ENCODE measurements around the gene MLPH.

- TF ChIP-seq, protein P1, sequence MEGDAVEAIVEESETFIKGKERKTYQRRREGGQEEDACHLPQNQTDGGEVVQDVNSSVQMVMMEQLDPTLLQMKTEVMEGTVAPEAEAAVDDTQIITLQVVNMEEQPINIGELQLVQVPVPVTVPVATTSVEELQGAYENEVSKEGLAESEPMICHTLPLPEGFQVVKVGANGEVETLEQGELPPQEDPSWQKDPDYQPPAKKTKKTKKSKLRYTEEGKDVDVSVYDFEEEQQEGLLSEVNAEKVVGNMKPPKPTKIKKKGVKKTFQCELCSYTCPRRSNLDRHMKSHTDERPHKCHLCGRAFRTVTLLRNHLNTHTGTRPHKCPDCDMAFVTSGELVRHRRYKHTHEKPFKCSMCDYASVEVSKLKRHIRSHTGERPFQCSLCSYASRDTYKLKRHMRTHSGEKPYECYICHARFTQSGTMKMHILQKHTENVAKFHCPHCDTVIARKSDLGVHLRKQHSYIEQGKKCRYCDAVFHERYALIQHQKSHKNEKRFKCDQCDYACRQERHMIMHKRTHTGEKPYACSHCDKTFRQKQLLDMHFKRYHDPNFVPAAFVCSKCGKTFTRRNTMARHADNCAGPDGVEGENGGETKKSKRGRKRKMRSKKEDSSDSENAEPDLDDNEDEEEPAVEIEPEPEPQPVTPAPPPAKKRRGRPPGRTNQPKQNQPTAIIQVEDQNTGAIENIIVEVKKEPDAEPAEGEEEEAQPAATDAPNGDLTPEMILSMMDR (IDR thresholded peaks at IDR 0.05; ENCODE audit: low read depth, low read length, poor library complexity, severe bottlenecking): no peak
- TF ChIP-seq EZH2phosphoT487 (IDR thresholded peaks at IDR 0.05; ENCODE audit: borderline replicate concordance, low read length): no peak
Measured at GRCh38 chr2:237474442-237474911, 12.6 kb upstream of the MLPH start.
